WTC11 (cell line): ENCODE data around the gene HBEGF.

Experiments
- CTCF ChIP-seq: fragments of 200-600 bp; IDR thresholded peaks from 2 replicates; pipeline ENCODE4 v1.8.0; 2022; ENCODE audit warnings: antibody characterized with exemption
- GABPB1 ChIP-seq: sonication (generic); formaldehyde crosslinking; IDR thresholded peaks from 2 replicates; pipeline ENCODE4 v1.8.1; 2023; ENCODE audit warnings: mild to moderate bottlenecking, missing genetic modification reagents
- GTF2I ChIP-seq: fragments of 250-450 bp; sonication (Bioruptor Pico); conservative IDR thresholded peaks from 2 replicates; pipeline ENCODE4 v1.4.0; 2021; ENCODE audit warnings: mild to moderate bottlenecking
- JUN ChIP-seq: sonication (generic); formaldehyde crosslinking; IDR thresholded peaks from 2 replicates; pipeline ENCODE4 v1.8.0; 2023; ENCODE audit warnings: mild to moderate bottlenecking, missing genetic modification reagents
- MAX ChIP-seq: sonication (generic); formaldehyde crosslinking; IDR thresholded peaks from 2 replicates; pipeline ENCODE4 v1.8.0; 2022; ENCODE audit warnings: mild to moderate bottlenecking, missing genetic modification reagents
- NFYB ChIP-seq: sonication (generic); formaldehyde crosslinking; conservative IDR thresholded peaks from 2 replicates; pipeline ENCODE4 v1.8.0; 2022; ENCODE audit warnings: low read depth, missing genetic modification reagents
- ZNF416 ChIP-seq: fragments of 250-450 bp; sonication (Bioruptor Pico); IDR thresholded peaks from 2 replicates; pipeline ENCODE4 v1.9.0; 2021; ENCODE audit warnings: mild to moderate bottlenecking, inconsistent platforms
- TF ChIP-seq, protein P1 (sequence below): sonication (generic); formaldehyde crosslinking; IDR thresholded peaks from 2 replicates; pipeline ENCODE4 v1.8.1; 2023; ENCODE audit warnings: mild to moderate bottlenecking, missing genetic modification reagents
- TF ChIP-seq, protein P2 (sequence below): sonication (generic); formaldehyde crosslinking; IDR thresholded peaks from 2 replicates; pipeline ENCODE4 v1.8.1; 2023; ENCODE audit warnings: mild to moderate bottlenecking, missing genetic modification reagents

GRCh38 chr5:140391312-140391711 lies 44.9 kb upstream of the HBEGF start:
- no peak for TF ChIP-seq CTCF
- TF ChIP-seq JUN (CRISPR knock-in tag): no peak
- no peak for TF ChIP-seq GABPB1 (CRISPR knock-in tag)
- TF ChIP-seq NFYB (CRISPR knock-in tag): no peak
- no peak for TF ChIP-seq GTF2I
- TF ChIP-seq MAX (CRISPR knock-in tag): no peak
- TF ChIP-seq, protein P1, sequence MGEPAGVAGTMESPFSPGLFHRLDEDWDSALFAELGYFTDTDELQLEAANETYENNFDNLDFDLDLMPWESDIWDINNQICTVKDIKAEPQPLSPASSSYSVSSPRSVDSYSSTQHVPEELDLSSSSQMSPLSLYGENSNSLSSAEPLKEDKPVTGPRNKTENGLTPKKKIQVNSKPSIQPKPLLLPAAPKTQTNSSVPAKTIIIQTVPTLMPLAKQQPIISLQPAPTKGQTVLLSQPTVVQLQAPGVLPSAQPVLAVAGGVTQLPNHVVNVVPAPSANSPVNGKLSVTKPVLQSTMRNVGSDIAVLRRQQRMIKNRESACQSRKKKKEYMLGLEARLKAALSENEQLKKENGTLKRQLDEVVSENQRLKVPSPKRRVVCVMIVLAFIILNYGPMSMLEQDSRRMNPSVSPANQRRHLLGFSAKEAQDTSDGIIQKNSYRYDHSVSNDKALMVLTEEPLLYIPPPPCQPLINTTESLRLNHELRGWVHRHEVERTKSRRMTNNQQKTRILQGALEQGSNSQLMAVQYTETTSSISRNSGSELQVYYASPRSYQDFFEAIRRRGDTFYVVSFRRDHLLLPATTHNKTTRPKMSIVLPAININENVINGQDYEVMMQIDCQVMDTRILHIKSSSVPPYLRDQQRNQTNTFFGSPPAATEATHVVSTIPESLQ (CRISPR knock-in tag): no peak
- TF ChIP-seq, protein P2, sequence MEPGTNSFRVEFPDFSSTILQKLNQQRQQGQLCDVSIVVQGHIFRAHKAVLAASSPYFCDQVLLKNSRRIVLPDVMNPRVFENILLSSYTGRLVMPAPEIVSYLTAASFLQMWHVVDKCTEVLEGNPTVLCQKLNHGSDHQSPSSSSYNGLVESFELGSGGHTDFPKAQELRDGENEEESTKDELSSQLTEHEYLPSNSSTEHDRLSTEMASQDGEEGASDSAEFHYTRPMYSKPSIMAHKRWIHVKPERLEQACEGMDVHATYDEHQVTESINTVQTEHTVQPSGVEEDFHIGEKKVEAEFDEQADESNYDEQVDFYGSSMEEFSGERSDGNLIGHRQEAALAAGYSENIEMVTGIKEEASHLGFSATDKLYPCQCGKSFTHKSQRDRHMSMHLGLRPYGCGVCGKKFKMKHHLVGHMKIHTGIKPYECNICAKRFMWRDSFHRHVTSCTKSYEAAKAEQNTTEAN (CRISPR knock-in tag): no peak
- no peak for TF ChIP-seq ZNF416 (CRISPR knock-in tag)
